ENCODE data around the gene PDZD4.

The PDZD4 gene

GRCh38 chrX:153786669-153787068 is 43.7 kb downstream of the PDZD4 start:
- no peak for DNase-seq (ENCODE audit: low read depth in 3 of 3, low spot score in 1 of 3)

GRCh38 chrX:153784325-153784967 is 45.9 kb downstream of the PDZD4 start:
- DNase-seq (ENCODE audit: low read depth in 3 of 3, low spot score in 1 of 3), result no peak

GRCh38 chrX:153783378-153784013 is 46.8 kb downstream of the PDZD4 start:
- no peak for DNase-seq (ENCODE audit: low read depth in 3 of 3, low spot score in 1 of 3)

- DNase-seq (ENCODE audit: low read depth in 3 of 3, low spot score in 1 of 3), result no peak
Measured at GRCh38 chrX:153782871-153783270, 47.5 kb downstream of the PDZD4 start.

- no peak for DNase-seq (ENCODE audit: low read depth in 3 of 3, low spot score in 1 of 3)
Measured at GRCh38 chrX:153782313-153782712, 48.0 kb downstream of the PDZD4 start.

GRCh38 chrX:153781428-153782047 is 48.8 kb downstream of the PDZD4 start:
- DNase-seq (ENCODE audit: low read depth in 3 of 3, low spot score in 1 of 3), result no peak

GRCh38 chrX:153780678-153781427 is 49.5 kb downstream of the PDZD4 start, which contains the start of gene SRPK3:
SRPK3 (plus strand) TSS chrX:153781041; CDS start chrX:153781087, 46 bp downstream.
- DNase-seq (ENCODE audit: low read depth in 3 of 3, low spot score in 1 of 3), result no peak

GRCh38 chrX:153779891-153780677 is 50.3 kb downstream of the PDZD4 start:
- DNase-seq (ENCODE audit: low read depth in 3 of 3, low spot score in 1 of 3), result no peak

- no peak for DNase-seq (ENCODE audit: low read depth in 3 of 3, low spot score in 1 of 3)
Measured at GRCh38 chrX:153778684-153779101, 51.7 kb downstream of the PDZD4 start.

GRCh38 chrX:153778181-153778580 is 52.2 kb downstream of the PDZD4 start:
- no peak for DNase-seq (ENCODE audit: low read depth in 3 of 3, low spot score in 1 of 3)

GRCh38 chrX:153777261-153778090 is 52.9 kb downstream of the PDZD4 start:
- DNase-seq (ENCODE audit: low read depth in 3 of 3, low spot score in 1 of 3), result no peak

GRCh38 chrX:153776611-153777045 is 53.7 kb downstream of the PDZD4 start:
- no peak for DNase-seq (ENCODE audit: low read depth in 3 of 3, low spot score in 1 of 3)

- no peak for DNase-seq (ENCODE audit: low read depth in 3 of 3, low spot score in 1 of 3)
Measured at GRCh38 chrX:153776120-153776599, 54.2 kb downstream of the PDZD4 start.

GRCh38 chrX:153775293-153776119 is 54.8 kb downstream of the PDZD4 start:
- no peak for DNase-seq (ENCODE audit: low read depth in 3 of 3, low spot score in 1 of 3)

GRCh38 chrX:153774576-153775292 is 55.6 kb downstream of the PDZD4 start:
- DNase-seq (ENCODE audit: low read depth in 3 of 3, low spot score in 1 of 3), result no peak

GRCh38 chrX:153773741-153774575 is 56.4 kb downstream of the PDZD4 start:
- DNase-seq (ENCODE audit: low read depth in 3 of 3, low spot score in 1 of 3), result no peak

GRCh38 chrX:153773218-153773611 is 57.1 kb downstream of the PDZD4 start:
- DNase-seq (ENCODE audit: low read depth in 3 of 3, low spot score in 1 of 3), result no peak

All from stimulated activated CD4-positive, alpha-beta T cell treated with anti-CD3 and anti-CD28 coated beads, TNF-alpha, amount 100 ng/mL, for 1 hour (primary cell).